SK-N-SH (cell line): ENCODE measurements around the gene FADS1. TPM values are rescaled to one million over a fixed set of nuclear protein-coding genes. Genes with fewer than 3 reads are reported as not detected.

ENCODE experiments used
- CTCF ChIA-PET: fragments of 300-600, 350-600 bp; formaldehyde crosslinking; extraction: SDS; loops from one replicate; lab custom pipeline; 2021; lab: Yijun Ruan, JAX
- POLR2A ChIA-PET: fragments of 350-600 bp; sonication (Branson Sonifier 250); formaldehyde crosslinking; extraction: SDS; loops from one replicate; lab custom pipeline; 2020; ENCODE audit warnings: antibody characterized with exemption, inconsistent platforms; lab: Yijun Ruan, JAX
- DNase-seq: peaks from one replicate; pipeline ENCODE4 v3.0.0; 2012
- H2AFZ ChIP-seq: fragments of 200-600 bp; sonication (generic); 2 replicates; pipeline ENCODE4 v1.8.1; 2016; ENCODE audit warnings: antibody characterized with exemption, mild to moderate bottlenecking, low read depth
- H3F3A ChIP-seq: fragments of 200-600 bp; sonication (generic); replicated peaks from 2 replicates; pipeline ENCODE3; 2016; ENCODE audit warnings: antibody characterized with exemption, mild to moderate bottlenecking; ENCODE audit not compliant: insufficient read depth
- H3K27ac ChIP-seq, 2 experiments: fragments of 200-500 bp in 1 of 2; fragments of 200-600 bp in 1 of 2; sonication (Bioruptor generic) in 1 of 2; sonication (generic), shearing (Covaris generic) in 1 of 2; 2 replicates each; pipeline versions ENCODE4 v1.5.1 to v1.6.1; 2014 to 2016; ENCODE audit warnings: low read depth in 2 of 2, inconsistent platforms in 1 of 2, low read length in 1 of 2, mild to moderate bottlenecking in 1 of 2, mixed read lengths in 1 of 2
- H3K27me3 ChIP-seq: fragments of 200-600 bp; sonication (generic), shearing (Covaris generic); 2 replicates; pipeline ENCODE4 v1.6.1; 2016; ENCODE audit warnings: mixed run types; ENCODE audit not compliant: insufficient read depth
- H3K36me3 ChIP-seq, 2 experiments: fragments of 200-500 bp in 1 of 2; fragments of 200-600 bp in 1 of 2; sonication (Bioruptor generic) in 1 of 2; sonication (generic) in 1 of 2; replicated peaks in 1 of 2; 2 replicates each; pipeline versions ENCODE3 to v1.5.1; 2014 to 2016; ENCODE audit warnings: low read length in 1 of 2, mild to moderate bottlenecking in 1 of 2; ENCODE audit not compliant: insufficient read depth in 2 of 2, control insufficient read depth in 1 of 2
- H3K4me1 ChIP-seq, 2 experiments: fragments of 200-500 bp in 1 of 2; fragments of 200-600 bp in 1 of 2; sonication (Bioruptor generic) in 1 of 2; sonication (generic), shearing (Covaris generic) in 1 of 2; 2 replicates each; pipeline versions ENCODE4 v1.5.1 to v1.6.1; 2014 to 2016; ENCODE audit warnings: low read depth in 1 of 2, low read length in 1 of 2, mixed run types in 1 of 2; ENCODE audit not compliant: insufficient read depth in 2 of 2, control insufficient read depth in 1 of 2
- H3K4me2 ChIP-seq: fragments of 200-600 bp; sonication (generic), shearing (Covaris generic); 2 replicates; pipeline ENCODE4 v1.6.1; 2017; ENCODE audit warnings: mixed run types
- H3K4me3 ChIP-seq, 2 experiments: fragments of 200-500 bp in 1 of 2; fragments of 200-600 bp in 1 of 2; sonication (Bioruptor generic) in 1 of 2; sonication (generic), shearing (Covaris generic) in 1 of 2; 2 replicates each; pipeline versions ENCODE4 v1.5.1 to v1.8.1; 2014 to 2016; ENCODE audit warnings: low read depth in 2 of 2, inconsistent platforms in 1 of 2, low read length in 1 of 2, mild to moderate bottlenecking in 1 of 2, mixed read lengths in 1 of 2, moderate library complexity in 1 of 2
- H3K79me2 ChIP-seq: fragments of 200-600 bp; sonication (generic); 2 replicates; pipeline ENCODE4 v1.8.1; 2017; ENCODE audit warnings: mild to moderate bottlenecking; ENCODE audit not compliant: insufficient read depth
- H3K9ac ChIP-seq: fragments of 200-600 bp; sonication (generic); 2 replicates; pipeline ENCODE4 v1.6.1; 2017; ENCODE audit warnings: mixed run types
- H3K9me2 ChIP-seq: fragments of 200-600 bp; sonication (generic); 2 replicates; pipeline ENCODE4 v1.6.1; 2017; ENCODE audit warnings: mixed run types
- H3K9me3 ChIP-seq: fragments of 200-600 bp; sonication (generic); 2 replicates; pipeline ENCODE4 v1.6.1; 2017; ENCODE audit warnings: mixed run types, mild to moderate bottlenecking, moderate library complexity
- H4K20me1 ChIP-seq: fragments of 200-600 bp; sonication (generic); 2 replicates; pipeline ENCODE4 v1.6.1; 2017; ENCODE audit warnings: mild to moderate bottlenecking, mixed run types; ENCODE audit not compliant: insufficient read depth
- CTCF ChIP-seq: fragments of 200-600 bp; sonication (generic); IDR thresholded peaks from 2 replicates; pipeline ENCODE4 v1.6.1; 2017; ENCODE audit warnings: antibody characterized with exemption, mild to moderate bottlenecking, moderate library complexity
- EZH2phosphoT487 ChIP-seq: fragments of 200-600 bp; sonication (generic); IDR thresholded peaks from 2 replicates; pipeline ENCODE4 v1.6.1; 2017; ENCODE audit warnings: low read depth, mixed run types, mild to moderate bottlenecking, antibody characterized with exemption, moderate library complexity, borderline replicate concordance
- FOSL2 ChIP-seq: IDR thresholded peaks from 2 replicates; pipeline ENCODE4 v1.4.0; 2012; ENCODE audit warnings: low read depth, mild to moderate bottlenecking, moderate library complexity, borderline replicate concordance
- FOXJ3 ChIP-seq: sonication (generic); formaldehyde crosslinking; IDR thresholded peaks from 2 replicates; pipeline ENCODE4 v1.5.1; 2020; ENCODE audit warnings: mild to moderate bottlenecking, missing genetic modification reagents
- JUND ChIP-seq: IDR thresholded peaks from 2 replicates; pipeline ENCODE4 v1.4.0; 2012
- NRF1 ChIP-seq: IDR thresholded peaks from 2 replicates; pipeline ENCODE4 v1.6.1; 2012; ENCODE audit warnings: low read depth, mild to moderate bottlenecking, low read length
- POLR2AphosphoS5 ChIP-seq: IDR thresholded peaks from 2 replicates; pipeline ENCODE4 v1.6.1; 2012; ENCODE audit warnings: low read depth, low read length
- RAD21 ChIP-seq: IDR thresholded peaks from 2 replicates; pipeline ENCODE4 v1.6.1; 2012; ENCODE audit warnings: mild to moderate bottlenecking, low read length
- RFX5 ChIP-seq: IDR thresholded peaks from 2 replicates; pipeline ENCODE4 v1.6.1; 2012; ENCODE audit warnings: mild to moderate bottlenecking, improper control_type of control experiment, low read length
- SIN3A ChIP-seq: IDR thresholded peaks from 2 replicates; pipeline ENCODE4 v1.6.1; 2012; ENCODE audit warnings: low read depth, mild to moderate bottlenecking, low read length, moderate library complexity, borderline replicate concordance
- SMC3 ChIP-seq: IDR thresholded peaks from 2 replicates; pipeline ENCODE4 v1.6.1; 2012; ENCODE audit warnings: low read depth, low read length, improper control_type of control experiment
- WGBS: methylation state at CpG from one replicate; pipeline ENCODE4 v1.1.6; 2017; ENCODE audit warnings: low lambda C conversion rate; 5-methylcytosine and 5-hydroxymethylcytosine counted together
- polyA plus RNA-seq, 3 experiments: library from polyadenylated mRNA; depleted of rRNA; stranded (reverse); fragments of >200 nt; gene quantifications; 2 replicates each; pipeline ENCODE4 v1.2.3, GENCODE V29; 2012
- TF ChIP-seq, protein P1 (sequence below): IDR thresholded peaks from 2 replicates; pipeline ENCODE4 v1.4.0; 2012; ENCODE audit warnings: low read depth, borderline replicate concordance
- TF ChIP-seq, protein P2 (sequence below): fragments of 150-350 bp; IDR thresholded peaks from 2 replicates; pipeline ENCODE4 v1.6.1; 2017; ENCODE audit warnings: antibody characterized with exemption, low read length, low read depth, borderline replicate concordance
- TF ChIP-seq, protein P3 (sequence below): fragments of 150-350 bp; IDR thresholded peaks from 2 replicates; pipeline ENCODE4 v1.6.1; 2016; ENCODE audit warnings: mild to moderate bottlenecking, low read depth, low read length

FADS1 gene
- polyA plus RNA-seq, 1 of the 3 experiments (the other 2 are of a cell fraction), result 20.6 TPM

GRCh38 chr11:61787928-61788491 is 28.8 kb downstream of the FADS1 start:
- Histone ChIP-seq H3K36me3 (peaks cover 13 to 63% of the 10 kb centered on the region in 2 experiments), H3K27ac (no peak overlapping the region; a peak in 1 of 4 replicates), H3K9ac (no peak overlapping the region), H3K4me3 (no peak overlapping the region), H3K4me2 (no peak overlapping the region), H3K9me3 (no peaks in the 10 kb centered on the region), H3K9me2 (no peaks in the 10 kb centered on the region), H3K27me3 (no peaks in the 10 kb centered on the region), H4K20me1 (no peaks in the 10 kb centered on the region), H3K79me2 (peaks cover 33% of the 10 kb centered on the region), H3F3A (peaks cover 10% of the 10 kb centered on the region), H3K4me1 (peaks cover 5 to 14% of the 10 kb centered on the region in 2 experiments; a peak in 3 of 4 replicates), H2AFZ (no peak overlapping the region)
- POLR2A ChIA-PET, result interaction anchor here (0.9 to 1.3 kb wide), 3 partner anchors 9 to 40 kb away, joined by 3 to 6 read pairs (median 3); no protein-coding TSS in a partner anchor
- peak; percentile 74 for DNase-seq
- TF ChIP-seq FOXJ3 (CRISPR knock-in tag) (no peak), RAD21 (peak; percentile 71), CTCF (peak; percentile 66), SMC3 (peak; percentile 21; the same call in 1 of the 2 replicates)
- WGBS, result 57% methylated on average over 8 of the region's 9 CpGs
- CTCF ChIA-PET, result interaction anchor here (0.6 to 12.0 kb wide), 38 partner anchors 9 to 320 kb away, joined by 3 to 285 read pairs (median 5); partner anchors contain the start of gene MYRF

DNA sequence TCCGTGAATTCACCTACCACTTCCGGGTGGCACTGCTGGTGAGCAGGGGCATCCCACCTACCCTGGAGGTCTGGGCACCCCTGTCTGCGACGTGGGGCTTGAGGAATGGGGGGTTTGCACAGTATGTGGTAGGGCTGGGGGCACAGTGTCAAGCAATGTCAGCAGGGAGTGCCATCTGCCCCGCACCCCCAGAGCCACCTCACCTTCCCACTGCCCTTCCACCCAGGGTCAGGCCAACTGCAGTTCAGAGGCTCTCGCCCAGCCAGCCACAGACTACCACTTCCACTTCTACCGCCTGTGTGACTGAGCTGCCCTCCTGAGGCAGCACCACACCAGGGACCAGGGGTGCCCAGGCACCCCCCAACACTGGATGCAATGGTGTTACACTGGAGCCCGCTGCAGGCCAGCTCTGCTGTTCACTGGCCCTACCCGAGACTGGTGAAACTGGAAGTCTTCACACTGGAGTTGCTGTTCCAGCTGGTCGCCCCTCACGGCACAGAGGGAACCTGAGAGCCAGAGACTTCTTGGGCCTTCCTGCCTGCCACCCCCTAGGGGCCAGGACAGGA is 30.9 kb downstream of the FADS1 start:
- no peaks in the 10 kb centered on the region for H3K27me3 ChIP-seq
- WGBS, result 97% methylated on average over 6 of the region's 11 CpGs
- ChIA-PET CTCF (interaction anchor here (1.3 to 12.0 kb wide), 5 partner anchors 10 to 113 kb away, joined by 3 to 285 read pairs (median 70); partner anchors contain the start of gene MYRF), POLR2A (interaction anchor here (0.6 to 1.9 kb wide), 2 partner anchors 38 to 39 kb away, joined by 3 to 4 read pairs; no protein-coding TSS in a partner anchor)
- H3K9ac ChIP-seq, result no peak overlapping the region
- no peaks in the 10 kb centered on the region for H4K20me1 ChIP-seq
- H3K4me1 ChIP-seq, result peaks cover 0 to 30% of the 10 kb centered on the region in 2 experiments; a peak in 1 of 4 replicates
- no peak overlapping the region for H3K4me2 ChIP-seq
- peaks cover 5% of the 10 kb centered on the region for H3F3A ChIP-seq
- peaks cover 13 to 63% of the 10 kb centered on the region in 2 experiments for H3K36me3 ChIP-seq
- no peaks in the 10 kb centered on the region for H3K9me2 ChIP-seq
- peaks cover 16% of the 10 kb centered on the region for H3K79me2 ChIP-seq
- TF ChIP-seq POLR2AphosphoS5, result no peak
- TF ChIP-seq RFX5, result no peak
- no peak for TF ChIP-seq FOXJ3 (CRISPR knock-in tag)
- TF ChIP-seq EZH2phosphoT487, result no peak
- TF ChIP-seq JUND, result no peak
- TF ChIP-seq, protein P1, sequence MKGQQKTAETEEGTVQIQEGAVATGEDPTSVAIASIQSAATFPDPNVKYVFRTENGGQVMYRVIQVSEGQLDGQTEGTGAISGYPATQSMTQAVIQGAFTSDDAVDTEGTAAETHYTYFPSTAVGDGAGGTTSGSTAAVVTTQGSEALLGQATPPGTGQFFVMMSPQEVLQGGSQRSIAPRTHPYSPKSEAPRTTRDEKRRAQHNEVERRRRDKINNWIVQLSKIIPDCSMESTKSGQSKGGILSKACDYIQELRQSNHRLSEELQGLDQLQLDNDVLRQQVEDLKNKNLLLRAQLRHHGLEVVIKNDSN, result no peak
- TF ChIP-seq, protein P2, sequence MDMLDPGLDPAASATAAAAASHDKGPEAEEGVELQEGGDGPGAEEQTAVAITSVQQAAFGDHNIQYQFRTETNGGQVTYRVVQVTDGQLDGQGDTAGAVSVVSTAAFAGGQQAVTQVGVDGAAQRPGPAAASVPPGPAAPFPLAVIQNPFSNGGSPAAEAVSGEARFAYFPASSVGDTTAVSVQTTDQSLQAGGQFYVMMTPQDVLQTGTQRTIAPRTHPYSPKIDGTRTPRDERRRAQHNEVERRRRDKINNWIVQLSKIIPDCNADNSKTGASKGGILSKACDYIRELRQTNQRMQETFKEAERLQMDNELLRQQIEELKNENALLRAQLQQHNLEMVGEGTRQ, result no peak
- TF ChIP-seq, protein P3, sequence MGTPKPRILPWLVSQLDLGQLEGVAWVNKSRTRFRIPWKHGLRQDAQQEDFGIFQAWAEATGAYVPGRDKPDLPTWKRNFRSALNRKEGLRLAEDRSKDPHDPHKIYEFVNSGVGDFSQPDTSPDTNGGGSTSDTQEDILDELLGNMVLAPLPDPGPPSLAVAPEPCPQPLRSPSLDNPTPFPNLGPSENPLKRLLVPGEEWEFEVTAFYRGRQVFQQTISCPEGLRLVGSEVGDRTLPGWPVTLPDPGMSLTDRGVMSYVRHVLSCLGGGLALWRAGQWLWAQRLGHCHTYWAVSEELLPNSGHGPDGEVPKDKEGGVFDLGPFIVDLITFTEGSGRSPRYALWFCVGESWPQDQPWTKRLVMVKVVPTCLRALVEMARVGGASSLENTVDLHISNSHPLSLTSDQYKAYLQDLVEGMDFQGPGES, result no peak
- TF ChIP-seq SIN3A, result no peak
- no peak for TF ChIP-seq NRF1
- TF ChIP-seq FOSL2, result no peak
- no peak overlapping the region for H2AFZ ChIP-seq
- no peak for DNase-seq
- no peak overlapping the region for H3K27ac ChIP-seq
- H3K4me3 ChIP-seq, result no peak overlapping the region
- no peaks in the 10 kb centered on the region for H3K9me3 ChIP-seq
